EL (cell line): ENCODE data around the gene URB1.

ENCODE experiments used
- DNase-seq: peaks from one replicate; pipeline ENCODE4 v3.0.0-alpha.2; 2016

URB1 gene

GRCh38 chr21:32340863-32341848 is 51.7 kb downstream of the URB1 start:
- no peak for DNase-seq

GRCh38 chr21:32338209-32338921 is 54.4 kb downstream of the URB1 start:
- no peak for DNase-seq

GRCh38 chr21:32337206-32337605 is 55.6 kb downstream of the URB1 start:
- DNase-seq: no peak

GRCh38 chr21:32336711-32337110 is 56.1 kb downstream of the URB1 start:
- DNase-seq: peak; percentile 53

GRCh38 chr21:32335601-32336575 is 56.9 kb downstream of the URB1 start:
- no peak for DNase-seq

GRCh38 chr21:32334980-32335531 is 57.8 kb downstream of the URB1 start:
- DNase-seq: no peak

- DNase-seq: no peak
Observed at GRCh38 chr21:32333953-32334673, 58.7 kb downstream of the URB1 start.

- no peak for DNase-seq
Observed at GRCh38 chr21:32332463-32332951, 60.3 kb downstream of the URB1 start.

- DNase-seq: no peak
Observed at GRCh38 chr21:32331444-32332305, 61.1 kb downstream of the URB1 start.

GRCh38 chr21:32330784-32331311 is 62.0 kb downstream of the URB1 start:
- DNase-seq: no peak

- peak; percentile 57 for DNase-seq
Observed at GRCh38 chr21:32329776-32330175, 63.0 kb downstream of the URB1 start.

- no peak for DNase-seq
Observed at GRCh38 chr21:32329331-32329730, 63.5 kb downstream of the URB1 start.

- no peak for DNase-seq
Observed at GRCh38 chr21:32328595-32328994, 64.2 kb downstream of the URB1 start.

- no peak for DNase-seq
Observed at GRCh38 chr21:32325706-32326105, 67.1 kb downstream of the URB1 start.

- no peak for DNase-seq
Observed at GRCh38 chr21:32322676-32323075, 70.1 kb downstream of the URB1 start.

- no peak for DNase-seq
Observed at GRCh38 chr21:32322103-32322502, 70.7 kb downstream of the URB1 start.

- no peak for DNase-seq
Observed at GRCh38 chr21:32321480-32321879, 71.3 kb downstream of the URB1 start.

- DNase-seq: no peak
Observed at GRCh38 chr21:32320726-32321125, 72.1 kb downstream of the URB1 start.

GRCh38 chr21:32320059-32320458 is 72.8 kb downstream of the URB1 start:
- no peak for DNase-seq

GRCh38 chr21:32319012-32319411 is 73.8 kb downstream of the URB1 start:
- DNase-seq: no peak
